ENCODE results near the gene IL2RA. TPM values are rescaled to one million over a fixed set of nuclear protein-coding genes. Genes with fewer than 3 reads are reported as not detected.

Gene IL2RA
- total and polyA plus RNA-seq, 12 donors: 0.14 to 57.9 (median 3.1) TPM; not detected in 1

DNA sequence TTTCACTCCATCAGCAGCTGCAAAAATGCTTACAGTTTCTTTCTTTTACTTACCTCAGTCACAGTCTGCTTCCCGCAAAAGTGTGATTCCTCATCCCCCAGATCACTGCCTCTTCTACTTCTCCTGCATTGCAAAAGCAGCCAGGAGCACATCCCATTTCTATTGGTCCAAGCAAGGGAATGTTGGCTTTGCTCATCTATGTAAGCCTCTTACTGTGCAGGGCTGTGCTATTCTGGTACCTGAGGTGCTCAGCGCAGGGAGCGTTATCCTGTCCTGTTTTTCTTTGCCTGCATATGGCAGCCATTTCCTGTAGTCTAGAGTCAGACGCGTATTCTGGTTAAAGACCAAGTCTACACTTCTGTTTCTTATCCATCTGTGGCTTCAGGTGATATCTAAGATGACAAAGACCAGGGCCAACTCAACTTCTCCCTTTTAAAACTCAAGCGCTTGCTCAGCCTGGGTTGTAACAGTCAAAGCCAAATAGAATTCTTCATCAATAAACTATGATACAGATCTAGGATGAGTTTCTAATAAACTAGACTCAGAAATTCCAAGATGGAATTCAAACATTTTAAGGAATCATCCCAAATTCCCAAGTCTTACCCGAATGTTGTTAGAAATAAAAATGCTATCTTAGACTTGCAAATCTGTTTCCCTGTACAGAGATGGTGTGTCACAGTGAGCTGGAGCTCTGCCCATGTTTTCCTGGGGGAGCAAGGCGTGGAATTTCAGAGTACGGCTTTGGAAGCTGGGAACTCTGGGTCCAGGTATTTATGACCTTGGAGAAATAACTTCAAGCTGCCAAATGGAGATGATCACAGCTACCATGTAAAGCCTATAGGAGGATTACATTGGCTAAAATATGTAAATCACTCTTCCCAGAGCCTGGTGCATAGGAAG lies 20.6 kb upstream of the IL2RA start:
- no peaks in the 10 kb centered on the region for H3K9me3 ChIP-seq (replicated peaks in 1 of 3)
- WGBS, 4 donors: 79 to 84% (median 81%) methylated on average over 9 of the region's 9 CpGs
- H3K36me3 ChIP-seq (replicated peaks in 1 of 2): no peaks in the 10 kb centered on the region
- intact Hi-C loops (cut with DNase I): loop anchor here in 1 of 2 donors (10.0 kb wide), 2 partner anchors 68 to 322 kb away; no protein-coding TSS in a partner anchor
- no peaks in the 10 kb centered on the region for H3K27me3 ChIP-seq
- no peak for TF ChIP-seq POLR2A (IDR thresholded peaks at IDR 0.05)
- TF ChIP-seq, protein P1, sequence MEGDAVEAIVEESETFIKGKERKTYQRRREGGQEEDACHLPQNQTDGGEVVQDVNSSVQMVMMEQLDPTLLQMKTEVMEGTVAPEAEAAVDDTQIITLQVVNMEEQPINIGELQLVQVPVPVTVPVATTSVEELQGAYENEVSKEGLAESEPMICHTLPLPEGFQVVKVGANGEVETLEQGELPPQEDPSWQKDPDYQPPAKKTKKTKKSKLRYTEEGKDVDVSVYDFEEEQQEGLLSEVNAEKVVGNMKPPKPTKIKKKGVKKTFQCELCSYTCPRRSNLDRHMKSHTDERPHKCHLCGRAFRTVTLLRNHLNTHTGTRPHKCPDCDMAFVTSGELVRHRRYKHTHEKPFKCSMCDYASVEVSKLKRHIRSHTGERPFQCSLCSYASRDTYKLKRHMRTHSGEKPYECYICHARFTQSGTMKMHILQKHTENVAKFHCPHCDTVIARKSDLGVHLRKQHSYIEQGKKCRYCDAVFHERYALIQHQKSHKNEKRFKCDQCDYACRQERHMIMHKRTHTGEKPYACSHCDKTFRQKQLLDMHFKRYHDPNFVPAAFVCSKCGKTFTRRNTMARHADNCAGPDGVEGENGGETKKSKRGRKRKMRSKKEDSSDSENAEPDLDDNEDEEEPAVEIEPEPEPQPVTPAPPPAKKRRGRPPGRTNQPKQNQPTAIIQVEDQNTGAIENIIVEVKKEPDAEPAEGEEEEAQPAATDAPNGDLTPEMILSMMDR (IDR thresholded peaks at IDR 0.05): no peak
- H3K4me1 ChIP-seq (replicated peaks in 1 of 2): peaks cover 6 to 12% of the 10 kb centered on the region in 2 donors
- no peak overlapping the region for H3K27ac ChIP-seq
- DNase-seq: no peak
- H3K4me3 ChIP-seq: no peak overlapping the region

DNA sequence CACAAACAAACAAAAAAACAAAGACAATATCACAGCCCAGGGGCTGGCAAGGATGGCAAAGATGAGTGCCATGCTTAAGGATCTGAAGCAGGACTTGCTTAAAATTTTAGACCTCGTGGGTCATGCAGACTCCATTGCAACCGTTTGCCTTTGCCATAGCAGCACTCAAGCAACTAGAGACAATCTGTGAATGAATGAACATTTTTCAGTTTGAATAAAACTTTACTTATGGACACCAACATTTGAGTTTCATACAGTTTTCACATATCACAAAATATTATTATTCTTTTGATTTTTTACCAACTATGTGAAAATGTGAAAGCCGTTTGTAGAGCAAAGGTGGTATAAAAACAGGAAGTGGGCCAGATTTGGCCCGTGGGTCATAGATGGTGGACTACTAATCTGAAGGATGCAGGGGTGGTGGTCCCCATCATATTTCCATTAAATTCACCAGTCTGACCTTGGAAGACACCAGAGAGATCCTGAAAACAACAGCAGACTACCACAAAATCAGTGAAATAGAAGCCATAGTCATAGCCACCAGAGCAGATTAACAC lies 18.3 kb upstream of the IL2RA start:
- 69 to 71% (median 69%) methylated on average over 4 of the region's 4 CpGs for WGBS, 4 donors
- H3K9me3 ChIP-seq (replicated peaks in 1 of 3): no peaks in the 10 kb centered on the region
- TF ChIP-seq, protein P1 (IDR thresholded peaks at IDR 0.05): no peak
- no peak for DNase-seq
- intact Hi-C loops (cut with DNase I): loop anchor here in 1 of 2 donors (10.0 kb wide), 2 partner anchors 66 to 324 kb away; no protein-coding TSS in a partner anchor
- H3K4me3 ChIP-seq: no peak overlapping the region
- H3K27me3 ChIP-seq: no peaks in the 10 kb centered on the region
- H3K36me3 ChIP-seq (replicated peaks in 1 of 2): no peaks in the 10 kb centered on the region
- H3K27ac ChIP-seq: no peak overlapping the region
- no peaks in the 10 kb centered on the region for H3K4me1 ChIP-seq (replicated peaks in 1 of 2)

DNA sequence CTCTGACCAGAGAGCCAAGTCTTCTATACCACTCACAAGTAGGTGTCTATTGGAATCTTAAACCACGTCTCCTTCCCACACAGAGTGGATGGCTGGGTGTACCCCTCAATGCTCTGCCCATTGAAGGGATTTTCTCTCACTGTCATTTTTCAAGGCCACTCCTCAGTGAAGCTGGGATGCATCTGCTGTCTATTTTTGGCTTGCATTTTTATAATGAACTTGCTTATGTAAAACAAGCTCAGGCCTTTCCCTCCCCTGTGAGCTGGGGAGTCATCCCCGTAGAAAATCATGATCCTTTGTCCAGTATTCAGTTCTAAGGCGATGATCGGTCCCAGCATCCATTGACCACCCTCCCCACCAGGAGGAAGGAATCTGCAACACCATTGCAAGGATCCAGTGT lies 16.9 kb upstream of the IL2RA start:
- intact Hi-C loops (cut with DNase I): no loop called here
- H3K9me3 ChIP-seq (replicated peaks in 1 of 3): no peaks in the 10 kb centered on the region
- no peak overlapping the region for H3K27ac ChIP-seq
- H3K4me3 ChIP-seq: no peak overlapping the region
- H3K36me3 ChIP-seq (replicated peaks in 1 of 2): no peaks in the 10 kb centered on the region
- TF ChIP-seq POLR2A (IDR thresholded peaks at IDR 0.05): no peak
- TF ChIP-seq, protein P1 (IDR thresholded peaks at IDR 0.05): no peak
- 74 to 89% (median 84%) methylated on average over 4 of the region's 4 CpGs for WGBS, 4 donors
- DNase-seq: no peak
- H3K4me1 ChIP-seq (replicated peaks in 1 of 2): no peaks in the 10 kb centered on the region
- H3K27me3 ChIP-seq: no peaks in the 10 kb centered on the region

DNA sequence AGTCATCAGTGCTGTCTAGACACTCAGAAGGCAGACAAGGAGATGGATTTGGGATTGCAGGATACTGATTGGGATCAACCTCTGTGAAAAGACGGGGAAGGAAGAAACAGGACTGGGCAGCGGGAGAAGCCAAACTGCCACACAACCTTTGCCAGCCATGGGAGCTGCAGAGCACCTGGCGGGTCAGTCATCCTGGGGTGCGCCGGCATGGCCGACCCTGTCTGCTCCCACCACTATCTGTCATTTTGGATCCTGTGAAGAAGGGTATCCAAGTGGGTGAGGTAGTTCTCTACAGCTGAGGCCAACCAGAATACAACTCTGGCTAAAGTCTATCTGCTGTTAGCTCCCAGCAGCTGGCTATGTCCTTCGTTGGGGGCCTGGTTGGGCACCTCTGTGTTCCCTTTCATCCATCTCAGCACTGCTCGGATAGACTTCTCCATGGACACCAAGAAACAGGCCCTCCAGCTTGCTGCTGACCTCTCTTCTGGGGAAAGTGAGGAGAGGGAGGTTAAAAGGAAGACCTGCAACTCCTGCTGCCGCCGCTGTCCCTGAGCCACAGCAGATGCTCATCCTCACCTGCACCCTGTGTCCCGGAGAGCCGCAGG lies 15.0 kb upstream of the IL2RA start:
- H3K4me1 ChIP-seq (replicated peaks in 1 of 2): no peaks in the 10 kb centered on the region
- H3K36me3 ChIP-seq (replicated peaks in 1 of 2): no peaks in the 10 kb centered on the region
- TF ChIP-seq, protein P1 (IDR thresholded peaks at IDR 0.05): no peak
- TF ChIP-seq POLR2A (IDR thresholded peaks at IDR 0.05): no peak
- 75 to 86% (median 82%) methylated on average over 8 to 12 of the region's 12 CpGs for WGBS, 4 donors
- no peak overlapping the region for H3K27ac ChIP-seq
- intact Hi-C loops (cut with DNase I): no loop called here
- no peak overlapping the region for H3K4me3 ChIP-seq
- no peaks in the 10 kb centered on the region for H3K27me3 ChIP-seq
- no peak for DNase-seq
- no peaks in the 10 kb centered on the region for H3K9me3 ChIP-seq (replicated peaks in 1 of 3)
